Measurements from ENCODE around the gene TIMM23.
"Not testable (repeated sequence)": the region's sequence is repeated elsewhere in the genome, so short reads cannot be mapped to it uniquely, and the experiment has no call there.

The TIMM23 gene, protein sequence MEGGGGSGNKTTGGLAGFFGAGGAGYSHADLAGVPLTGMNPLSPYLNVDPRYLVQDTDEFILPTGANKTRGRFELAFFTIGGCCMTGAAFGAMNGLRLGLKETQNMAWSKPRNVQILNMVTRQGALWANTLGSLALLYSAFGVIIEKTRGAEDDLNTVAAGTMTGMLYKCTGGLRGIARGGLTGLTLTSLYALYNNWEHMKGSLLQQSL

GRCh38 chr10:45972106-45972812, at the start of gene TIMM23:
TIMM23 (plus strand) TSS chr10:45972489; CDS start chr10:45972625, 136 bp downstream.
- peak; percentile 78 to 83 for DNase-seq (ENCODE audit: low read depth in 2 of 2)

DNA sequence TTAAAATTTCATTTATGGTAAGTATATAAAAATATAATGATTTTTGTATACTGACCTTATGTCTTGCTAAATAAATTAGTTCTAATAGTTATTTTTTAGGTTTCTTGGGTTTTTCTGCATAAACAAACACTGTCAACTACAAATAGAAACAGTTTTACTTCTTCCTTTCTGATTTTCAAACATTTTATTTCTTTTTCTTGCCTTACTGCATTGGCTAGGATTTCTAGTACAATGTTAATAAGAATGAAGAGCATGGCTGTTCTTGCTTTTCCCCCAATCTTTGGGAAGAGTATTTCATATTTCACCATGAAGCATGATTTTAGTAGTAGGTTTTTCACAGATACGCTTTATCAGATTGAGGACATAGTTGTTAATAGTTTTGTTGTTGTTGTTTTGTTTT, 45.5 kb upstream of the TIMM23 start:
- not testable (repeated sequence) for DNase-seq (ENCODE audit: low read depth in 2 of 2)

GRCh38 chr10:45931305-45931704, 41.0 kb upstream of the TIMM23 start:
- DNase-seq (ENCODE audit: low read depth in 2 of 2), result not testable (repeated sequence)

GRCh38 chr10:45934788-45935187, 37.5 kb upstream of the TIMM23 start:
- not testable (repeated sequence) for DNase-seq (ENCODE audit: low read depth in 2 of 2)

GRCh38 chr10:45939176-45939697, 33.1 kb upstream of the TIMM23 start:
- not testable (repeated sequence) for DNase-seq (ENCODE audit: low read depth in 2 of 2)

- not testable (repeated sequence) for DNase-seq (ENCODE audit: low read depth in 2 of 2)
Measured at GRCh38 chr10:45941196-45941595, 31.1 kb upstream of the TIMM23 start.

DNA sequence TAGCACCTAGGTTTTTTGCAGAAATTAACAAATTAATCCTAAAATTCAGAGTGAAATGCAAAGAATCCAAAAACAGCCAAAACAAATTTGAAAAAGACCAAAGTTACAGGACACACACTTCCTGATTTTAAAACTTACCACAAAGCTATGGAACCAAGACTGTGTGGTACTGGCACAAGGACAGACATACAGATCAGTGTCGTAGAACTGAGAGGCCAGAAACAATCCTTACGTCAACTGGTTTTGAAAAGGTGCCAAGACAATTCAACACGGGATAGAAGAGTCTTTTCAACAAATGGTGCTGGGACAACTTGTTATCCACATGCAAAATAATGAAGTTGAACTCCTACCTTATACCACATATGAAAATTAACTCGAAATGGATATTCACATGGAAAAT, 26.8 kb upstream of the TIMM23 start:
- DNase-seq (ENCODE audit: low read depth in 2 of 2), result not testable (repeated sequence)

- DNase-seq (ENCODE audit: low read depth in 2 of 2), result not testable (repeated sequence)
Measured at GRCh38 chr10:45947363-45947762, 24.9 kb upstream of the TIMM23 start.

DNA sequence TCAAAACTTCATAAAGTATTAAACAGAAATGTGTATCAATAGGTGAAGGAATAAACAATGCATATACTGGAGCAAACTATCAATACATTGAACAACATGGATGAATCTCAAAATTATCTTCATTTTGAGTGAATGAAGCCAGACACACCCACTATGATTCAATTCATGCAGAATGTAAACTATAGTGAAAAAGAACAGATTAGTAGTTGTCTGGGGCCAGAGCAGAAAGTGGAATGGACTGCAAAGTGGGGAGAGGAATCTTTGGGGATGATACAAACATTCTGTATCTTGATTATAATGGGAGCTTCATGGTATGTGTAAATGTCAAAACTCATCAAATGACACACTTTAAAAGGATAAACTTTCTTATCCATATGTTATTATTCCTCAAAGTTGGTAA, 23.5 kb upstream of the TIMM23 start:
- not testable (repeated sequence) for DNase-seq (ENCODE audit: low read depth in 2 of 2)

GRCh38 chr10:45954367-45954766, 17.9 kb upstream of the TIMM23 start:
- DNase-seq (ENCODE audit: low read depth in 2 of 2), result not testable (repeated sequence)

- not testable (repeated sequence) for DNase-seq (ENCODE audit: low read depth in 2 of 2)
Measured at GRCh38 chr10:45956634-45957033, 15.7 kb upstream of the TIMM23 start.

GRCh38 chr10:45957928-45958327, 14.4 kb upstream of the TIMM23 start:
- DNase-seq (ENCODE audit: low read depth in 2 of 2), result not testable (repeated sequence)

DNA sequence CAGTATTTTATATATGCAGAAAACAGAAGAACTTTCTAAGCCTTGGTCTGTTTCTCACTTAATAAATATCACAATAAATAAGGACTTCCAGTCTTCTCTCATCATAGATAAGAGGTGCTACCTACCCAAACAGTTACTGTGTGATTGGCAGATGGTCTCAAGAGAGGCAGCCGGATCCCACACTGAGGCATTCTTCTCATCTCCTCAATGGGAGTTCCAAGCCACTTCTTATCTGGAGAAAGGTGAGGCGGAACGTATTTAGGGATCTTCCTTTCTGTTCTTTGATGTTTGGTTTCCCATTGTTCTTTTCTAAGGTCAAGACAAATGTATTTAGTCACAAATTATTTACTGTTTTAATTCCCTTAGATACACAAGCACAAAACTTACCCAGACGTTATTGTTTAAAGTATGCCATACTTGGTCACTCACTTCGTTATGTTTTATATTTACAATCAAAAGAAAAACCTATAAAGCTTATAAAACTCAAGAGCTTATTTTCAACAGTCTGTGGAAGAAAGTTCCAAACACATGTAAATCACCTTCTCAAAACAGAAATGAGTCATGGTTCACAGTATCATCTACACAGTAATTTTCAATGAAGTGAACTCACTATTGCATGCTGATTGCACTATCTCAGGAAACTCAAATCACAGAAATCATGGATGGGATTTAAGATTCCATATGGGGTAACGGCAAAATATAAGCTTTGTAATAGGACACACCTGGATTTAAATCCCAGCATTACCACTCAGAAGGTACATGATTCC, 9.4 kb upstream of the TIMM23 start:
- not testable (repeated sequence) for DNase-seq (ENCODE audit: low read depth in 2 of 2)

DNA sequence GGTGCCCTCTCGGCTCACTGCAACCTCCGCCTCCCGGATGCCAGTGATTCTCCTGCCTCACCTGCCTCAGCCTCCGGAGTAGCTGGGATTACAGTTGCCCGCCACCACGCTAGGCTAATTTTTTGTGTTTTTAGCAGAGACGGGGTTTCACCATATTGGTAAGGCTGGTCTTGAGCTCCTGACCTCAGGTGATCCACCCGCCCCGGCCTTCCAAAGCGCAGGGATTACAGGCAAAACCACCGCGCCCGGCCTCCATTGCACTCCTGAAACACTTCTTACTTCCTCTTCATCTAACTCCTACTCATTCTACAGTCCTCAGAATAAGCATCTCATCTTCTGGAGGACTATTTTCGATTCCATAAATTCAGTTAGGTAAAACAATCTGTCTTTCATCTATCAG, 1.3 kb upstream of the TIMM23 start:
- not testable (repeated sequence) for DNase-seq (ENCODE audit: low read depth in 2 of 2)

DNA sequence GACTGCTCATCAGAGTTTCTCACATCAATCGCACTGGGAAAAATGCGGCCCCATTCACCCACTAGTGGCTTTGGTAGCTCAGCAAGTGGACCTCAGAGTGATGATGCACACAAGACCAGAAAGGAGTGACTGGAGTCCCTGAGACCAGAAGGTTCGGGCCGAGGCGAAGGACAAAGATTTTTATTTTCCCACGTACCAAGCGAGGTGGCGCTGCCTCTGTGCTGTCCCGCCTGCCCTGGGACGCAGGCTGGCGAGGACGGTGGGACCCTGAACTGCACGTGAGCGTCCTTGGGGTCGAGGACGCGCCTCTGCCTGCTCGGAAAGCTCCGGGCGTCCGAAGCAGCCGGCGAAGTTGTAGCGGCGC, 565 bp upstream of the TIMM23 start:
- DNase-seq (ENCODE audit: low read depth in 2 of 2), result peak in 1 of 2 donors; percentile 4

- DNase-seq (ENCODE audit: low read depth in 2 of 2), result not testable (repeated sequence)
Measured at GRCh38 chr10:45972813-45973169, 502 bp downstream of the TIMM23 start.

GRCh38 chr10:45974041-45974440, 1.8 kb downstream of the TIMM23 start:
- DNase-seq (ENCODE audit: low read depth in 2 of 2), result not testable (repeated sequence)

- DNase-seq (ENCODE audit: low read depth in 2 of 2), result not testable (repeated sequence)
Measured at GRCh38 chr10:45978554-45978953, 6.3 kb downstream of the TIMM23 start.

- DNase-seq (ENCODE audit: low read depth in 2 of 2), result not testable (repeated sequence)
Measured at GRCh38 chr10:45981367-45981766, 9.1 kb downstream of the TIMM23 start.

DNA sequence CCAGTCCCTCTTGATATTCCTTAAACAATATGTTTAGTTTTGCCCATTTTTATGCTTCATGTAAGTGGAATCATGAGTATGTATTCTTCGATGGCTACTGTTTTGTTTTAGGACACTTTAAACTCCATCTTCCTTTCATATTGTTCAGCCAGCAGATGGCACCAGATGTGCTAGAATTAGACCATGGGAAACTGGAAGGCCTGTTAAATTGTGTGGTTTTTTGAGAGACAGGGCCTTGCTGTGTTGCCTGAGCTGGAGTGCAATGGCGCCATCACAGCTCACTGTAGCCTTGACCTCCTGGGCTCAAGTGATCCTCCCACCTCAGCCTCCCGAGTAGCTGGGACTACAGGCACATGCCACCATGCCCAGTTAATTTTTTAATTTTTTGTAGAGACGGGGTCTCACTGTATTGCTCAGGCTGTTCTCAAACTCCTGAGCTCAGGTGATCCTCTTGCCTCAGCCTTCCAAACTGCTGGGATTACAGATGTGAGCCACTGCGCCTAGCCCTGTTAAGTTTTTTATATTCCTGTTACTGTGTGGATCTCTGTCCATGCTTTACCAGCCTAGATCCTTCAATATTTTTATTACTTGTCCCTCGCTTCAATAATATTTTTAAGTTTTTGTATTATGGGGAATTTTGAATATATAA, 11.4 kb downstream of the TIMM23 start:
- not testable (repeated sequence) for DNase-seq (ENCODE audit: low read depth in 2 of 2)

GRCh38 chr10:45984473-45984872, 12.2 kb downstream of the TIMM23 start:
- not testable (repeated sequence) for DNase-seq (ENCODE audit: low read depth in 2 of 2)

GRCh38 chr10:45985590-45985989, 13.3 kb downstream of the TIMM23 start:
- not testable (repeated sequence) for DNase-seq (ENCODE audit: low read depth in 2 of 2)
